Natural killer cell (primary cell): ENCODE results near the gene GNG8. TPM values are rescaled to one million over a fixed set of nuclear protein-coding genes. Genes with fewer than 3 reads are reported as not detected.

Experiments used
- ATAC-seq, 3 donors: fragments of 150-1000 bp in 2 of 3; fragments of 200-7000 bp in 1 of 3; cut with Tn5 transposase; 1 replicate in 1 of 3; 2 replicates in 2 of 3; pipeline ENCODE4 v1.10.0; 2021; ENCODE audit warnings: mild to moderate bottlenecking in 2 of 3, moderate library complexity in 2 of 3
- DNase-seq, 2 donors: peaks; one replicate each; pipeline versions ENCODE4 v3.0.0 to v3.0.0-alpha.2; 2013 to 2021; ENCODE audit warnings: mixed read lengths in 1 of 2
- H3K27ac ChIP-seq: one replicate; pipeline ENCODE4 v1.5.1; 2013; ENCODE audit warnings: mild to moderate bottlenecking, low read length
- H3K27me3 ChIP-seq: one replicate; pipeline ENCODE4 v1.6.1; 2013; ENCODE audit warnings: low read length; ENCODE audit not compliant: control insufficient read depth, insufficient read depth
- H3K36me3 ChIP-seq: one replicate; pipeline ENCODE4 v1.6.1; 2013; ENCODE audit warnings: low read length; ENCODE audit not compliant: control insufficient read depth, insufficient read depth
- H3K4me1 ChIP-seq: one replicate; pipeline ENCODE4 v1.6.1; 2013; ENCODE audit warnings: low read length; ENCODE audit not compliant: control insufficient read depth, insufficient read depth
- H3K4me3 ChIP-seq: one replicate; pipeline ENCODE4 v1.5.1; 2013; ENCODE audit warnings: low read length
- H3K9me3 ChIP-seq: one replicate; pipeline ENCODE4 v1.6.1; 2013; ENCODE audit warnings: low read length; ENCODE audit not compliant: control insufficient read depth, insufficient read depth
- H3K27ac Mint-ChIP-seq, 2 donors: one replicate each; pipeline ENCODE4 v1.8.0; 2022; ENCODE audit warnings: mild to moderate bottlenecking in 2 of 2, mixed read lengths in 2 of 2, moderate library complexity in 1 of 2
- H3K27me3 Mint-ChIP-seq, 2 donors: one replicate each; pipeline ENCODE4 v1.8.0; 2022; ENCODE audit warnings: low read depth in 2 of 2, mixed read lengths in 2 of 2
- H3K36me3 Mint-ChIP-seq: one replicate; pipeline ENCODE4 v1.8.0; 2022; ENCODE audit warnings: mixed read lengths
- H3K4me1 Mint-ChIP-seq, 2 donors: one replicate each; pipeline ENCODE4 v1.8.0; 2022; ENCODE audit warnings: mixed read lengths in 2 of 2
- H3K4me3 Mint-ChIP-seq: one replicate; pipeline ENCODE4 v1.8.0; 2022; ENCODE audit warnings: mild to moderate bottlenecking, moderate library complexity, mixed read lengths
- H3K9me3 Mint-ChIP-seq, 2 donors: one replicate each; pipeline ENCODE4 v1.8.0; 2022; ENCODE audit warnings: mixed read lengths in 2 of 2
- CTCF ChIP-seq: fragments of 200-600 bp; IDR thresholded peaks from one replicate; pipeline ENCODE4 v1.8.0; 2022; ENCODE audit warnings: antibody characterized with exemption
- WGBS: methylation state at CpG from one replicate; pipeline ENCODE4 v1.1.7; 2013; ENCODE audit warnings: missing lambda C conversion rate; ENCODE audit not compliant: insufficient coverage; 5-methylcytosine and 5-hydroxymethylcytosine counted together
- intact Hi-C: fragments of 100-400 bp; cut with micrococcal nuclease; formaldehyde crosslinking; loops from one replicate; pipeline ENCODE4 v1.14.2; 2022
- total RNA-seq, 4 donors: library from RNA; stranded (reverse); fragments of 120-200 nt in 1 of 4; gene quantifications; one replicate each; pipeline versions ENCODE4 v1.2.3 to v1.2.4, GENCODE V29; 2013 to 2022

The GNG8 gene
- total RNA-seq, 3 donors from 2014 or later (not counting 1 experiment from before 2014, with no cell fraction given) = not detected

- peaks cover 17 to 19% of the 10 kb centered on the region in 2 donors for H3K27me3 Mint-ChIP-seq
- ATAC-seq (peak; percentile 14 to 24 (median 22)), DNase-seq (peak; percentile 60 to 90)
- peak overlapping the region; percentile 53 for H3K27ac ChIP-seq
- H3K27ac Mint-ChIP-seq = peak overlapping the region; percentile 80 to 88
- WGBS = 7% methylated on average over 19 of the region's 19 CpGs
- no peaks in the 10 kb centered on the region for H3K9me3 ChIP-seq
- H3K4me1 Mint-ChIP-seq = peaks cover 16 to 32% of the 10 kb centered on the region in 2 donors
- H3K36me3 ChIP-seq = no peaks in the 10 kb centered on the region
- peaks cover 25% of the 10 kb centered on the region for H3K27me3 ChIP-seq
- peak overlapping the region; percentile 91 for H3K4me3 Mint-ChIP-seq
- H3K36me3 Mint-ChIP-seq = no peaks in the 10 kb centered on the region
- no peaks in the 10 kb centered on the region for H3K9me3 Mint-ChIP-seq
- peaks cover 29% of the 10 kb centered on the region for H3K4me1 ChIP-seq
- H3K4me3 ChIP-seq = peak overlapping the region; percentile 37
- peak; percentile 75 for TF ChIP-seq CTCF
- intact Hi-C loops = loop anchor here (1.0 kb wide), 4 partner anchors 28 to 133 kb away; partner anchors contain the start of gene PRKD2
These were observed 26.0 kb upstream of the GNG8 start for GRCh38 chr19:46661735-46662592.

- peaks cover 29% of the 10 kb centered on the region for H3K4me1 ChIP-seq
- H3K36me3 ChIP-seq = no peaks in the 10 kb centered on the region
- whole genome bisulfite sequencing = under 1% methylated on average over 54 of the region's 61 CpGs
- H3K4me3 Mint-ChIP-seq = peak within 1 kb of the TSS; percentile 91
- intact Hi-C loops = loop anchor here (1.0 kb wide), 2 partner anchors 27 to 56 kb away; partner anchors contain the start of gene PRKD2
- peak within 1 kb of the TSS; percentile 80 to 88 for H3K27ac Mint-ChIP-seq
- peak within 1 kb of the TSS; percentile 37 for H3K4me3 ChIP-seq
- peaks cover 28% of the 10 kb centered on the region for H3K27me3 ChIP-seq
- peak; percentile 85 to 96 (median 90) for ATAC-seq
- no peaks in the 10 kb centered on the region for H3K9me3 ChIP-seq
- H3K9me3 Mint-ChIP-seq = no peaks in the 10 kb centered on the region
- peaks cover 16 to 32% of the 10 kb centered on the region in 2 donors for H3K4me1 Mint-ChIP-seq
- TF ChIP-seq CTCF = no peak
- peaks cover 17 to 24% of the 10 kb centered on the region in 2 donors for H3K27me3 Mint-ChIP-seq
- peak; percentile 100 for DNase-seq
- no peaks in the 10 kb centered on the region for H3K36me3 Mint-ChIP-seq
- H3K27ac ChIP-seq = peak within 1 kb of the TSS; percentile 53
These were observed 25.2 kb upstream of the GNG8 start, which contains the start of gene DACT3 for GRCh38 chr19:46661020-46661731. DACT3 (minus strand) TSS chr19:46661182; CDS start chr19:46661064, 118 bp downstream.

- Histone ChIP-seq H3K9me3 (no peaks in the 10 kb centered on the region), H3K4me3 (peak overlapping the region; percentile 28), H3K36me3 (no peaks in the 10 kb centered on the region), H3K27ac (no peak overlapping the region), H3K27me3 (peaks cover 28% of the 10 kb centered on the region), H3K4me1 (peaks cover 29% of the 10 kb centered on the region)
- H3K36me3 Mint-ChIP-seq = no peaks in the 10 kb centered on the region
- H3K4me3 Mint-ChIP-seq = peak overlapping the region; percentile 58
- H3K27me3 Mint-ChIP-seq = peaks cover 17 to 24% of the 10 kb centered on the region in 2 donors
- no peak for TF ChIP-seq CTCF
- H3K9me3 Mint-ChIP-seq = no peaks in the 10 kb centered on the region
- DNase-seq (no peak), ATAC-seq (no peak)
- under 1% methylated on average over 40 of the region's 40 CpGs for WGBS
- H3K27ac Mint-ChIP-seq = peak overlapping the region in 1 of 2 donors; percentile 88
- intact Hi-C loops = loop anchor here (1.0 kb wide), 2 partner anchors 26 to 57 kb away; partner anchors contain the start of gene PRKD2
- peaks cover 16 to 32% of the 10 kb centered on the region in 2 donors for H3K4me1 Mint-ChIP-seq
These were observed 24.6 kb upstream of the GNG8 start for GRCh38 chr19:46660551-46661019.
